K562 (cell line): Measurements from ENCODE around the gene APOC4. TPM values are rescaled to one million over a fixed set of nuclear protein-coding genes. Genes with fewer than 3 reads are reported as not detected.

Experiments used
- ATAC-seq: fragments of 200-7000 bp; cut with Tn5 transposase; 3 replicates; pipeline ENCODE4 v1.9.1; 2020; ENCODE audit warnings: moderate library complexity
- BruUV-seq: library from RNA; stranded (reverse); fragments of 400-500 nt; replicated peaks from 2 replicates; lab custom pipeline; 2021; lab: Mats Ljungman, UMichigan
- CTCF ChIA-PET: fragments of 300-600 bp; formaldehyde crosslinking; extraction: SDS; loops from one replicate; lab custom pipeline; 2021; ENCODE audit warnings: low intra/inter-chr PET ratio; lab: Yijun Ruan, JAX
- POLR2A ChIA-PET: fragments of 300-600, 350-650 bp; sonication (Branson Sonifier 250); formaldehyde crosslinking; extraction: SDS; loops from one replicate; lab custom pipeline; 2021; ENCODE audit warnings: antibody characterized with exemption, inconsistent platforms; lab: Yijun Ruan, JAX
- DNase-seq, 4 experiments: peaks; one replicate each; pipeline versions ENCODE4 v3.0.0 to v3.0.0-alpha.2; 2011 to 2018; ENCODE audit warnings: low spot score in 3 of 4, mixed read lengths in 3 of 4; ENCODE audit errors: extremely low read depth in 1 of 4
- FAIRE-seq: peaks from 2 replicates; lab custom pipeline; 2011; peaks lifted over from hg19 to GRCh38; lab: Jason Lieb, UNC
- H2AFZ ChIP-seq: 2 replicates; pipeline ENCODE4 v1.6.0; 2011; ENCODE audit warnings: low read depth, low read length, control low read depth, inconsistent platforms
- H3K27ac ChIP-seq: fragments of 200-600 bp; 3 replicates; pipeline ENCODE4 v1.8.0; 2011; ENCODE audit warnings: low read depth, mild to moderate bottlenecking, control low read depth, inconsistent platforms, low read length, moderate library complexity, mixed read lengths; ENCODE audit errors: extremely low read depth
- H3K27me3 ChIP-seq, 2 experiments: fragments of 300-600 bp in 1 of 2; 2 replicates in 1 of 2; 3 replicates in 1 of 2; pipeline versions ENCODE4 v1.6.0 to v1.8.0; 2011; ENCODE audit warnings: inconsistent platforms in 2 of 2, low read length in 2 of 2, mild to moderate bottlenecking in 1 of 2, mixed read lengths in 1 of 2, moderate library complexity in 1 of 2; ENCODE audit not compliant: control insufficient read depth in 2 of 2, insufficient read depth in 2 of 2
- H3K36me3 ChIP-seq: fragments of 300-600 bp; 3 replicates; pipeline ENCODE4 v1.8.0; 2011; ENCODE audit warnings: mild to moderate bottlenecking, low read length, inconsistent platforms; ENCODE audit not compliant: control insufficient read depth, insufficient read depth
- H3K4me1 ChIP-seq, 2 experiments: fragments of 200-600 bp in 1 of 2; replicated peaks in 1 of 2; 2 replicates in 1 of 2; 3 replicates in 1 of 2; pipeline versions ENCODE4 v1.5.1 to v1.8.0; 2011; ENCODE audit warnings: inconsistent platforms in 2 of 2, low read length in 2 of 2, mild to moderate bottlenecking in 1 of 2, mixed read lengths in 1 of 2, moderate library complexity in 1 of 2; ENCODE audit not compliant: control insufficient read depth in 2 of 2, insufficient read depth in 2 of 2
- H3K4me2 ChIP-seq: 2 replicates; pipeline ENCODE4 v1.6.1; 2011; ENCODE audit warnings: low read length, control low read depth, inconsistent platforms, mixed read lengths; ENCODE audit not compliant: insufficient read depth
- H3K4me3 ChIP-seq: fragments of 200-600 bp; sonication (generic), shearing (Covaris generic); 2 replicates; pipeline ENCODE4 v1.5.1; 2016; ENCODE audit warnings: control low read depth, inconsistent platforms
- H3K79me2 ChIP-seq: fragments of 200-600 bp; 3 replicates; pipeline ENCODE4 v1.8.0; 2011; ENCODE audit warnings: low read length, inconsistent platforms; ENCODE audit not compliant: control insufficient read depth, insufficient read depth
- H3K9ac ChIP-seq, 2 experiments: 2 replicates each; pipeline versions ENCODE4 v1.6.0 to v1.6.1; 2011; ENCODE audit warnings: low read depth in 2 of 2, low read length in 2 of 2, control low read depth in 1 of 2, inconsistent platforms in 1 of 2, mild to moderate bottlenecking in 1 of 2, mixed read lengths in 1 of 2; ENCODE audit not compliant: insufficient read depth in 1 of 2
- H3K9me1 ChIP-seq: one replicate; pipeline ENCODE4 v1.6.0; 2011; ENCODE audit warnings: inconsistent platforms, mild to moderate bottlenecking, low read length, moderate library complexity; ENCODE audit not compliant: control insufficient read depth, insufficient read depth
- H3K9me3 ChIP-seq: replicated peaks from 2 replicates; pipeline ENCODE4 v1.5.1; 2011; ENCODE audit warnings: low read depth, low read length, inconsistent platforms; ENCODE audit not compliant: control insufficient read depth, insufficient read depth
- H4K20me1 ChIP-seq: replicated peaks from 2 replicates; pipeline ENCODE4 v1.6.1; 2011; ENCODE audit warnings: low read length, inconsistent platforms, mixed read lengths; ENCODE audit not compliant: control insufficient read depth, insufficient read depth
- CBFB ChIP-seq: sonication (generic); formaldehyde crosslinking; IDR thresholded peaks from 2 replicates; pipeline ENCODE4 v1.4.0; 2020; ENCODE audit warnings: mild to moderate bottlenecking, missing genetic modification reagents
- FOS ChIP-seq: IDR thresholded peaks from 3 replicates; pipeline ENCODE4 v1.6.1; 2011; ENCODE audit not compliant: insufficient read length; ENCODE audit errors: extremely low read depth
- FOXJ2 ChIP-seq: fragments of 200-800 bp; sonication (Bioruptor generic); IDR thresholded peaks from 2 replicates; pipeline ENCODE4 v1.6.1; 2016; ENCODE audit warnings: missing genetic modification characterization, missing compliant biosample characterization
- HDAC6 ChIP-seq: IDR thresholded peaks from 2 replicates; pipeline ENCODE4 v1.6.1; 2012; ENCODE audit warnings: low read depth, mild to moderate bottlenecking, control low read depth, inconsistent platforms, low read length, moderate library complexity
- HNRNPL ChIP-seq: fragments of 200-400 bp; formaldehyde crosslinking; IDR thresholded peaks from 2 replicates; pipeline ENCODE4 v1.6.1; 2017; ENCODE audit warnings: low read depth, mild to moderate bottlenecking, low read length
- MAX ChIP-seq: sonication (generic); formaldehyde crosslinking; IDR thresholded peaks from 2 replicates; pipeline ENCODE4 v1.9.0; 2022; ENCODE audit warnings: mild to moderate bottlenecking, missing genetic modification reagents
- NRF1 ChIP-seq, 2 experiments: fragments of 450-650 bp; IDR thresholded peaks in 1 of 2; conservative IDR thresholded peaks in 1 of 2; 2 replicates each; pipeline ENCODE4 v1.6.1; 2014; ENCODE audit warnings: mild to moderate bottlenecking in 2 of 2
- RAD51 ChIP-seq: fragments of 450-650 bp; IDR thresholded peaks from 2 replicates; pipeline ENCODE4 v1.7.1; 2016; ENCODE audit warnings: low read depth, mild to moderate bottlenecking, borderline replicate concordance
- SNRNP70 ChIP-seq: fragments of 200-400 bp; formaldehyde crosslinking; optimal IDR thresholded peaks from 2 replicates; pipeline ENCODE3; 2017; ENCODE audit warnings: low read depth, low read length
- TAF7 ChIP-seq: fragments of 450-650 bp; IDR thresholded peaks from 2 replicates; pipeline ENCODE4 v1.6.1; 2016; ENCODE audit warnings: missing genetic modification characterization, missing compliant biosample characterization
- TCFL5 ChIP-seq: fragments of 250-450 bp; sonication (Bioruptor Pico); conservative IDR thresholded peaks from 2 replicates; pipeline ENCODE4 v1.6.1; 2021; ENCODE audit warnings: mild to moderate bottlenecking, moderate library complexity, matching md5 sums
- ZNF253 ChIP-seq: fragments of 250-450 bp; sonication (Bioruptor Pico); conservative IDR thresholded peaks from 2 replicates; pipeline ENCODE4 v1.6.1; 2021; ENCODE audit warnings: mild to moderate bottlenecking
- WGBS: fragments of 100-300 bp; shearing (Covaris generic); methylation state at CpG from one replicate; pipeline ENCODE4 v1.1.6; 2016; ENCODE audit warnings: low coverage, mixed read lengths; ENCODE audit not compliant: insufficient coverage; ENCODE audit errors: missing lambda C conversion rate; 5-methylcytosine and 5-hydroxymethylcytosine counted together
- in situ Hi-C: fragments of 300-500 bp; cut with MboI; formaldehyde crosslinking; loops from 4 replicates; pipeline ENCODE4 v1.15.0; 2018; ENCODE audit warnings: inconsistent platforms, mixed read lengths
- intact Hi-C: fragments of 100-400 bp; cut with micrococcal nuclease; formaldehyde crosslinking; loops from 2 replicates; pipeline ENCODE4 v1.14.2; 2022
- polyA plus RNA-seq, 8 experiments: library from polyadenylated mRNA; depleted of rRNA in 4 of 8; stranded (reverse) in 5 of 8; unstranded in 3 of 8; fragments of >200 nt; fragmentation: Nextera tagmentation in 2 of 8; fragmentation: Illumina TruSeq in 1 of 8; extraction: Ambion mirVana in 2 of 8; extraction: Trizol in 1 of 8; gene quantifications; 2 replicates each; pipeline versions ENCODE4 v1.2.1 to v1.2.3, GENCODE V29; 2011 to 2014; ENCODE audit warnings: inconsistent platforms in 1 of 8, missing spikeins in 1 of 8
- total RNA-seq, 7 experiments: library from RNA; depleted of rRNA in 6 of 7; stranded (reverse); fragments of >200 nt in 6 of 7; fragmentation: Illumina TruSeq in 2 of 7; extraction: Trizol in 2 of 7; gene quantifications; 2 replicates each; pipeline versions ENCODE4 v1.2.1 to v1.2.3, GENCODE V29; 2011 to 2021; ENCODE audit warnings: low replicate concordance in 1 of 7

The APOC4 gene
- total and polyA plus RNA-seq, 9 of the 15 experiments (the other 6 are each of a cell fraction or from before 2014, with no cell fraction given): 0.46 TPM; not detected in 8

- TF ChIP-seq TAF7 (no peak), FOS (no peak), NRF1 (conservative IDR thresholded peaks at IDR 0.05 in 1 of 2, IDR thresholded peaks at IDR 0.05 in 1 of 2) (no peak), TCFL5 (no peak), MAX (CRISPR knock-in tag) (no peak), HNRNPL (no peak), CBFB (no peak), SNRNP70 (no peak), RAD51 (no peak), HDAC6 (no peak), FOXJ2 (no peak), ZNF253 (CRISPR knock-in tag) (no peak)
- no peak for ATAC-seq
- no peak for FAIRE-seq
- no peaks in the 10 kb centered on the region for H3K27me3 ChIP-seq
- WGBS: 90% methylated on average over 20 of the region's 20 CpGs
- no peak overlapping the region for H3K4me2 ChIP-seq
- no peak overlapping the region for H3K4me3 ChIP-seq
- DNase-seq: no peak
- no peaks in the 10 kb centered on the region for H3K9me1 ChIP-seq
- H3K9ac ChIP-seq: no peak overlapping the region
- intact Hi-C loops: no loop called here
- H3K27ac ChIP-seq: no peak overlapping the region
- no TSS peak for BruUV-seq
- H3K9me3 ChIP-seq: no peaks in the 10 kb centered on the region
- no peaks in the 10 kb centered on the region for H3K79me2 ChIP-seq
- in situ Hi-C loops: no loop called here
- peaks cover 87% of the 10 kb centered on the region; the same call in 2 of the 3 replicates for H3K36me3 ChIP-seq
- POLR2A ChIA-PET: interaction anchor here (0.8 to 1.0 kb wide), 2 partner anchors 11 to 23 kb away, joined by 3 read pairs; no protein-coding TSS in a partner anchor
- H2AFZ ChIP-seq: no peak overlapping the region
- H3K4me1 ChIP-seq: peaks cover 0 to 13% of the 10 kb centered on the region in 2 experiments; a peak in 2 of 5 replicates
- H4K20me1 ChIP-seq: no peaks in the 10 kb centered on the region; the same call in 1 of the 2 replicates
- CTCF ChIA-PET: interaction anchor here (0.6 kb wide), 1 partner anchor 256 kb away, joined by 4 read pairs; no protein-coding TSS in a partner anchor
Observed at GRCh38 chr19:44987148-44987675, 45.2 kb downstream of the APOC4 start.
